IPS-15b (cell line): ENCODE measurements around the gene SCG3.

Experiments used
- H3K27me3 ChIP-seq: one replicate; pipeline ENCODE4 v1.6.1; 2013; ENCODE audit warnings: low read length; ENCODE audit not compliant: control insufficient read depth, insufficient read depth
- H3K36me3 ChIP-seq: one replicate; pipeline ENCODE4 v1.6.1; 2013; ENCODE audit warnings: low read length; ENCODE audit not compliant: control insufficient read depth, insufficient read depth
- H3K4me1 ChIP-seq: one replicate; pipeline ENCODE4 v1.6.1; 2013; ENCODE audit warnings: mild to moderate bottlenecking, low read length; ENCODE audit not compliant: control insufficient read depth, insufficient read depth
- H3K4me3 ChIP-seq: one replicate; pipeline ENCODE4 v1.5.1; 2013; ENCODE audit warnings: low read depth, low read length
- H3K9ac ChIP-seq: one replicate; pipeline ENCODE4 v1.6.1; 2013; ENCODE audit warnings: low read depth, mild to moderate bottlenecking, low read length
- H3K9me3 ChIP-seq: one replicate; pipeline ENCODE4 v1.6.1; 2013; ENCODE audit warnings: mild to moderate bottlenecking, low read length; ENCODE audit not compliant: control insufficient read depth, insufficient read depth

The SCG3 gene

GRCh38 chr15:51661072-51661471 lies 20.2 kb upstream of the SCG3 start:
- H3K4me1 ChIP-seq: no peaks in the 10 kb centered on the region
- H3K27me3 ChIP-seq: no peaks in the 10 kb centered on the region
- no peak overlapping the region for H3K9ac ChIP-seq
- no peak overlapping the region for H3K4me3 ChIP-seq
- H3K9me3 ChIP-seq: no peaks in the 10 kb centered on the region
- no peaks in the 10 kb centered on the region for H3K36me3 ChIP-seq

DNA sequence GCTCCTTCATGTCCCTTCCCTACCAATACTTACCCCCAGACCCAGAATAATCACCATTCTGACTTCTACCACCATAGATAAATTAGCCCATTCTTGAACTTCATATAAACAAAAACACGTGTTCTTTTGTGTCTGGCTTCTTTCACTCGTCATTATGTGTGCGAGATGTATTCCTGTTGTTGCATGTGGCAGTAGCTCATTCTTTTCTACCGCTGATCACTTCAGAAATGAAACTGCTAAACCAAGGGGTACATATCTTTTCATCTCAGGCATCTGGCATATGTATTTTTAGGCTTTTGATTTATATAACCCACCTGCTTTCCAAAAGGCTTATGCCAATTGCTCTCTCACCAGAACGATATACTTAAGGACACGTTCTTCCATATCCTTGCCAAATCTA lies 13.8 kb upstream of the SCG3 start:
- H3K4me1 ChIP-seq: peaks cover 5% of the 10 kb centered on the region
- no peaks in the 10 kb centered on the region for H3K36me3 ChIP-seq
- no peak overlapping the region for H3K4me3 ChIP-seq
- H3K27me3 ChIP-seq: no peaks in the 10 kb centered on the region
- no peak overlapping the region for H3K9ac ChIP-seq
- no peaks in the 10 kb centered on the region for H3K9me3 ChIP-seq

DNA sequence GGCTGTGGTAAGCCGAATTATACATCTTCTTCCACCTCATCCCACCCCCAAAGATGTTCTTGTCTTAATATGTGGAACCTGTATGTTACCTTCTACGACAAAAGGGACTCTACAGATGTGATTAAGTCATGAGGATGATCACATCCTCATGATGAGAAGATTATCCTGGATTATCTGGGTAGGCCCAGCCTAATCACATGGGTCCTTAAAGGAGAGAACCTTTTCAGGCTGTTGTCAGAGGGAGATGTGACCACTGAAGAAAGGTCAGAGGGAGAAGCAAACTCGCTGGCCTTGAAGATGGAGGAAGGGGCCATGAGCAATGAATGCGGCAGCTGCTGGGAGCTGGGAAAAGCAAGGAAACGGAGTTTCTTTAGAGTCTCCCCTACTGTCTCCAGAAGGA lies 12.9 kb upstream of the SCG3 start:
- Histone ChIP-seq H3K36me3 (no peaks in the 10 kb centered on the region), H3K27me3 (peaks cover 2% of the 10 kb centered on the region)

DNA sequence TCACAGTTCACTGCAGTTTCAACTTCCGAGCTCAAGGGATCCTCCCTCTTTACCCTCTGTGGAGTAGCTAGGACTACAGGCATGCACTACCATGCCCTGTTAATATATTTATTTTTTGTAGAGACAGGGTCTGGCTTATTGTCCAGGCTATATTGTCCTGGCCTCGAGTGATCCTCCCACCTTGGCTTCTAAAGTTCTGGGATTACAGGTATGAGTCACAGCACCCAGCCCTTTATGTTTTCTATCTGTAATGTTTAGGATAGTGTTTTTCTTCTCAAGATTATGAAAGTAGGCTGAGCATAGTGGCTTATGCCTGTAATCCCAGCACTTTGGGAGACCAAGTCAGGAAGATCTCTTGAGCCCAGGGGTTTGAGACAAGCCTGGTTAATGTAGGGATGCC lies 11.9 kb upstream of the SCG3 start:
- Histone ChIP-seq H3K4me3 (no peak overlapping the region), H3K4me1 (peaks cover 6% of the 10 kb centered on the region), H3K9me3 (no peaks in the 10 kb centered on the region), H3K36me3 (no peaks in the 10 kb centered on the region), H3K27me3 (peaks cover 3% of the 10 kb centered on the region), H3K9ac (no peak overlapping the region)

More for the DNA sequence above, 12.9 kb upstream of the SCG3 start:
- Histone ChIP-seq H3K4me3 (no peak overlapping the region), H3K4me1 (peaks cover 6% of the 10 kb centered on the region), H3K9ac (no peak overlapping the region), H3K9me3 (no peaks in the 10 kb centered on the region)

DNA sequence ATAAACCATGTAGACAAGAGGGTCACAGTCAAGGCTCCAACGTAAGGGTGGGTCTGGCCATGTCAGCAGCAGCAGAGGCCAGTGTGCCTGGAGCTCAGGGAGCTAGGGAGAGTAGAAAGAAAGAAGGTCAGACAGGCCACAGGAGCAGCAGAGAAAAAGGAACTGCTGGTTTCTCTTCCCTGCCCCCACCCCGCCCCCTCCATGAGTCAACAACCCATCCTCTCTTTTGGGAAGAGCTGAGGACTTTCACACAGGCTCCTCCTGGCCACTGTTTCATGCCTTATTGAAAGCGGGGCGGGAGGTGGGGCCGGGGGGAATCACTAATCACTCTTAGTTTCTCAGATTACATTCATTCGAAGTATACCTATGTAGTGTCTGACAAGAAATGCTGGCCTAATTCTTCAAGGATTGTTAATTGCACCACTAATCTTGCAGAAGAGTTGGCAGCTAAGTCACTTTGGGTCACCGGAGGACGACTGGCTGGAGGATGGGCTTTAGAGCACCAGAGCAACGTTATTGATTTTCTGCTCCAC lies 9.1 kb upstream of the SCG3 start:
- Histone ChIP-seq H3K4me3 (no peak overlapping the region), H3K27me3 (peaks cover 3% of the 10 kb centered on the region), H3K4me1 (peaks cover 15% of the 10 kb centered on the region), H3K9ac (no peak overlapping the region), H3K9me3 (no peaks in the 10 kb centered on the region), H3K36me3 (no peaks in the 10 kb centered on the region)

- no peaks in the 10 kb centered on the region for H3K9me3 ChIP-seq
- peaks cover 3% of the 10 kb centered on the region for H3K27me3 ChIP-seq
- no peaks in the 10 kb centered on the region for H3K36me3 ChIP-seq
- H3K4me1 ChIP-seq: peaks cover 15% of the 10 kb centered on the region
- no peak overlapping the region for H3K9ac ChIP-seq
- no peak overlapping the region for H3K4me3 ChIP-seq
Observed at GRCh38 chr15:51672913-51673857, 8.1 kb upstream of the SCG3 start.

DNA sequence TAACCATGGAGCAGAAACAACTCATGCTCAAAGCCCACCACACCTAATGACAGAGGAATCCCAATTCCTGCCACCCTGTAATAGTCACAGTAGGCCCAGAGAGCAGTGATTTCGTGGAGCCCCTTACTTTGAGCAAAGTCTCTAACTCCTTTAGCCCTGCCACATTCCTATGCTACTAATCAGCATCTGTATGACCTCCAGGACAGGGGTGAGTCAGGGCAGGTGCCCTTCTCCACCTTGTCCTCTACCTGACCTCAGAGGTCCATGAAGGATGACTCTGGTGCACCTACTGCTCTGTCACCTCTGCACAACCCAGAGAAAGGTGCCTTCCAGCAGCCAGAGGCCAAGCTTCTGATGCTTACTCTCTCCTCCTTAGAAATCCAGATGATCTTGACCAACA lies 6.1 kb upstream of the SCG3 start:
- Histone ChIP-seq H3K4me3 (peak overlapping the region; percentile 8), H3K4me1 (peaks cover 15% of the 10 kb centered on the region), H3K9ac (no peak overlapping the region), H3K27me3 (peaks cover 3% of the 10 kb centered on the region), H3K9me3 (no peaks in the 10 kb centered on the region), H3K36me3 (no peaks in the 10 kb centered on the region)

- Histone ChIP-seq H3K27me3 (peaks cover 3% of the 10 kb centered on the region), H3K36me3 (no peaks in the 10 kb centered on the region)
Observed at GRCh38 chr15:51677021-51677420, 4.3 kb upstream of the SCG3 start.

DNA sequence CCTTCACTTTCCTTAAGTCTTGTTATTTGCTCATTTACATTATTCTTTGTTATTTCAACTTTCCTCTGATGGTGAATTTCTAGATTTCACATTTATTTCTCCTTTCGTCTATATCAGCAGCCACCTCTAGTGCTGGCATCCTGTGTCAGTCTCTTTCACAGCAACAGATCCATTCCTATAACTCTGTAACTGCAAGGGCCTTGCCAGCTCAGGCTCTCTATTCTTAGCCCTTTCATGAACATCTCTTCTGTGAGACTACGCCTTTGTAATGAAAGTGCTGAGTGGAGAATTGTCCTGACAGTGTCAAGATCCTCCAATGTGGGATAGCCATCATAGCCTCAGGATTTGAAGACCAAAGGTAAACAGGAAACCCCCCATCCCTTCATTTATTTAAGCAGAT lies 3.9 kb upstream of the SCG3 start:
- H3K36me3 ChIP-seq: no peaks in the 10 kb centered on the region
- H3K9ac ChIP-seq: no peak overlapping the region
- peaks cover 3% of the 10 kb centered on the region for H3K27me3 ChIP-seq
- H3K4me3 ChIP-seq: no peak overlapping the region
- peaks cover 10% of the 10 kb centered on the region for H3K4me1 ChIP-seq
- no peaks in the 10 kb centered on the region for H3K9me3 ChIP-seq

More at GRCh38 chr15:51677021-51677420, 4.3 kb upstream of the SCG3 start:
- H3K9me3 ChIP-seq: no peaks in the 10 kb centered on the region
- no peak overlapping the region for H3K4me3 ChIP-seq
- H3K4me1 ChIP-seq: peaks cover 12% of the 10 kb centered on the region
- no peak overlapping the region for H3K9ac ChIP-seq

DNA sequence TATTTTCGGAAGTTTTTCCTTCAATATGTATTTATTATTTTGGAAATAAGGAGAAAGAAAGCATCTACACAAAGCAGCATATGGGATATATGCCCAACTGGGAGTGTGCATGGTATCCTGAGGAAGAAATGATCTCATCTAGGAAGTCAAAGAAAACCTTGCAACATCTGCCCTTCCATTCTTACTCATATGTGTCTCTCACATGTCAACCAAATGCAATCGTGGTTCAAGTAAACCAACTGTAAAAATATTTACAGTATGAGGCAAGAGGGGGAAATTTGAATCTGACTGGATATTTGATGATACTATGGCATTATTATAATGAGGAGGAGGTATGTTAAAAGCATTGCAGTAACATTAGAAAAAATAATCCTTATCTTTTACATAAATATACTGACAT lies 3.2 kb upstream of the SCG3 start:
- Histone ChIP-seq H3K4me3 (no peak overlapping the region), H3K27me3 (peaks cover 3% of the 10 kb centered on the region), H3K9ac (no peak overlapping the region), H3K36me3 (no peaks in the 10 kb centered on the region), H3K4me1 (peaks cover 8% of the 10 kb centered on the region), H3K9me3 (no peaks in the 10 kb centered on the region)

DNA sequence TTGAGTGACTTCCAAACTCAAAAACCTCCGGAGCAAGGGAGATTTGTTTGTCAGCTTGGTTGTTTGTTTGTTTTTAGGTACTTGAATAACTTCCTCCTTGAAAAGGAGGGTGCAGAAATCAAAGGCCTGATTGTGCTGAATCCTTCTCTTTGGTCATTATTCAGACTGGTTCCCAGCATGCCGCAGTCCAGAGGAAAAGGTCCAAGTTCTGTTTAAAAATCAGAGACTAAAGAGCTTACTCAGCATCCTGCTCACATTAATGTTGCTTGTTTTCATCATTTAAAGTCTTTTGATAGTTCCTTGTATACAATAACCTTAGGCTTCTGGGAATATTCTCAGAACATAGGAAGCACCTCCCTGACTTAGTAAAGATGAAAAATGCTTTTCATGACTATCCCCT lies 982 bp upstream of the SCG3 start:
- H3K4me3 ChIP-seq: no peak overlapping the region
- no peak overlapping the region for H3K9ac ChIP-seq
- H3K4me1 ChIP-seq: peaks cover 4% of the 10 kb centered on the region
- H3K9me3 ChIP-seq: no peaks in the 10 kb centered on the region
- H3K27me3 ChIP-seq: no peaks in the 10 kb centered on the region
- H3K36me3 ChIP-seq: no peaks in the 10 kb centered on the region

- Histone ChIP-seq H3K9me3 (no peaks in the 10 kb centered on the region), H3K4me3 (no peak overlapping the region), H3K4me1 (no peaks in the 10 kb centered on the region), H3K9ac (no peak overlapping the region), H3K27me3 (no peaks in the 10 kb centered on the region), H3K36me3 (no peaks in the 10 kb centered on the region)
Observed at GRCh38 chr15:51687565-51687964, 6.3 kb downstream of the SCG3 start.
